ENCODE data around the gene CABLES1.
"Not testable (repeated sequence)": the region's sequence is repeated elsewhere in the genome, so short reads cannot be mapped to it uniquely, and the experiment has no call there.

The CABLES1 gene

DNA sequence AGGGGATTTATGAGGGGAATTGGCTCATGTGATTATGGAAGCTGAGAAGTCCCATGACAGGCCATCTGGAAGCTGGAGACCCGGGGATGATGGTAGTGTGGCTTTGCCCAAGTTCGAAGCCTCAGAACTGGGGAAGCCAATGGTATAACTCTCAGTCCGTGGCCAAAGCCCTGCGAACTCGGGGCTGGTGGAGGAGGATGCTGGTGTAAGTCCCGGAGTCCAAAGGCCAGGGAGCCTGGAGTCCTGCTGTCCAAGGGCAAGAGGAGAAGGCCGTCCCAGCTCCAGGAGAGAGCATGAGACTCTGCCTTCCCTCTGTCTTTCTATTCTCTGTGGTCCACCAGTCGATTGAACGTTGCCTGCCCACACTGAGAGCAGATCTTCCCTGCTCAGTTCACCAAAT lies 43.2 kb upstream of the CABLES1 start:
- Histone ChIP-seq H3K27ac (ENCODE audit: low read depth, low read length, poor library complexity, severe bottlenecking) (no peak overlapping the region), H4K20me1 (ENCODE audit: insufficient read depth, low read length) (no peaks in the 10 kb centered on the region), H3K4me1 (ENCODE audit: insufficient read depth, low read length, severe bottlenecking) (peaks cover 7% of the 10 kb centered on the region), H3K4me2 (ENCODE audit: low read length) (no peak overlapping the region), H3K4me3 (ENCODE audit: low read depth, low read length, poor library complexity, severe bottlenecking) (no peak overlapping the region), H2AFZ (ENCODE audit: low read length) (no peak overlapping the region), H3F3A (ENCODE audit: insufficient read depth, low read length) (no peaks in the 10 kb centered on the region), H3K9ac (ENCODE audit: low read length) (no peak overlapping the region), H3K9me3 (ENCODE audit: low read length) (no peaks in the 10 kb centered on the region), H3K36me3 (ENCODE audit: insufficient read depth, low read length) (no peaks in the 10 kb centered on the region), H3K9me2 (ENCODE audit: low read depth, low read length) (no peaks in the 10 kb centered on the region), H3K27me3 (ENCODE audit: insufficient read depth, low read length) (no peaks in the 10 kb centered on the region), H3K79me2 (ENCODE audit: insufficient read depth, low read length) (no peaks in the 10 kb centered on the region)
- TF ChIP-seq, protein P1, sequence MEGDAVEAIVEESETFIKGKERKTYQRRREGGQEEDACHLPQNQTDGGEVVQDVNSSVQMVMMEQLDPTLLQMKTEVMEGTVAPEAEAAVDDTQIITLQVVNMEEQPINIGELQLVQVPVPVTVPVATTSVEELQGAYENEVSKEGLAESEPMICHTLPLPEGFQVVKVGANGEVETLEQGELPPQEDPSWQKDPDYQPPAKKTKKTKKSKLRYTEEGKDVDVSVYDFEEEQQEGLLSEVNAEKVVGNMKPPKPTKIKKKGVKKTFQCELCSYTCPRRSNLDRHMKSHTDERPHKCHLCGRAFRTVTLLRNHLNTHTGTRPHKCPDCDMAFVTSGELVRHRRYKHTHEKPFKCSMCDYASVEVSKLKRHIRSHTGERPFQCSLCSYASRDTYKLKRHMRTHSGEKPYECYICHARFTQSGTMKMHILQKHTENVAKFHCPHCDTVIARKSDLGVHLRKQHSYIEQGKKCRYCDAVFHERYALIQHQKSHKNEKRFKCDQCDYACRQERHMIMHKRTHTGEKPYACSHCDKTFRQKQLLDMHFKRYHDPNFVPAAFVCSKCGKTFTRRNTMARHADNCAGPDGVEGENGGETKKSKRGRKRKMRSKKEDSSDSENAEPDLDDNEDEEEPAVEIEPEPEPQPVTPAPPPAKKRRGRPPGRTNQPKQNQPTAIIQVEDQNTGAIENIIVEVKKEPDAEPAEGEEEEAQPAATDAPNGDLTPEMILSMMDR (IDR thresholded peaks at IDR 0.05; ENCODE audit: low read length) = no peak
- no peak for TF ChIP-seq EZH2 (IDR thresholded peaks at IDR 0.05; ENCODE audit: borderline replicate concordance, low read length)

DNA sequence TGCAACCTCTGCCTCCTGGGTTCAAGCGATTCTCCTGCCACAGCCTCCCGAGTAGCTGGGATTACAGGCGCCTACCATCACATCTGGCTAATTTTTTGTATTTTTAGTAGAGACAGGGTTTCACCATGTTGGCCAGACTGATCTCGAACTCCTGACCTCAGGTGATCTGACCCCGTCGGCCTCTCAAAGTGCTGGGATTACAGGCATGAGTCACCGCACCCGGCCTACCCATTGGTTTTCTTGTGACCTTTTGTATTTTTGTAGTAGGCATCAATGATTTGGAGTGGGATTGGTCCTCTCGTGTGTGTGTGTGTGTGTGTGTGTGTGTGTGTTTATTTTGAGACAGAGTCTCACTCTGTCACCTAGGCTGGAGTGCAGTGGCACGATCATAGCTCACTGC lies 42.2 kb upstream of the CABLES1 start:
- H3K36me3 ChIP-seq (ENCODE audit: insufficient read depth, low read length); H4K20me1 ChIP-seq (ENCODE audit: insufficient read depth, low read length): not testable (repeated sequence)

DNA sequence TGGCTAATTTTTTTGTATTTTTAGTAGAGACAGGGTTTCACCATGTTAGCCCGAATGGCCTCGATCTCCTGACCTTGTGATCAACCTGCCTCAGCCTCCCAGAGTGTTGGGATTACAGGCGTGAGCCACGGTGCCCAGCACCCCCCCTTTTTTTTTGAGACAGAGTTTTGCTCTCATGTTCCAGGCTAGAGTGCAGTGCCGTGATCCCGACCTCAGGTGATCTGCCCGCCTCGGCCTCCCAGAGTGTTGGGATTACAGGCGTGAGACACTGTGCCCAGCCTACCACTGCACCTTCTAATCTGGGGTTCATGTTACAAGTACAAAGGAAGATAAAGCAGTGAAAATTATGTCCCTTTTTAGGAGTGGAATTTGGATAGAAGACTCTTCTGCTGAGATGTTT lies 41.5 kb upstream of the CABLES1 start:
- Histone ChIP-seq H3K79me2 (ENCODE audit: insufficient read depth, low read length) (no peaks in the 10 kb centered on the region), H3K36me3 (ENCODE audit: insufficient read depth, low read length) (no peaks in the 10 kb centered on the region), H3K27me3 (ENCODE audit: insufficient read depth, low read length) (no peaks in the 10 kb centered on the region), H4K20me1 (ENCODE audit: insufficient read depth, low read length) (no peaks in the 10 kb centered on the region), H3K4me3 (ENCODE audit: low read depth, low read length, poor library complexity, severe bottlenecking) (no peak overlapping the region), H3K27ac (ENCODE audit: low read depth, low read length, poor library complexity, severe bottlenecking) (no peak overlapping the region), H3K9ac (ENCODE audit: low read length) (no peak overlapping the region), H3K9me3 (ENCODE audit: low read length) (no peaks in the 10 kb centered on the region), H2AFZ (ENCODE audit: low read length) (no peak overlapping the region), H3K9me2 (ENCODE audit: low read depth, low read length) (no peaks in the 10 kb centered on the region), H3K4me1 (ENCODE audit: insufficient read depth, low read length, severe bottlenecking) (peaks cover 7% of the 10 kb centered on the region), H3K4me2 (ENCODE audit: low read length) (no peak overlapping the region), H3F3A (ENCODE audit: insufficient read depth, low read length) (no peaks in the 10 kb centered on the region)
- TF ChIP-seq EZH2 (IDR thresholded peaks at IDR 0.05; ENCODE audit: borderline replicate concordance, low read length) = no peak
- TF ChIP-seq, protein P1 (IDR thresholded peaks at IDR 0.05; ENCODE audit: low read length) = no peak

More for the DNA sequence above, 42.2 kb upstream of the CABLES1 start:
- H3K79me2 ChIP-seq (ENCODE audit: insufficient read depth, low read length); H3K4me1 ChIP-seq (ENCODE audit: insufficient read depth, low read length, severe bottlenecking); H3F3A ChIP-seq (ENCODE audit: insufficient read depth, low read length); H3K4me3 ChIP-seq (ENCODE audit: low read depth, low read length, poor library complexity, severe bottlenecking); H3K9me3 ChIP-seq (ENCODE audit: low read length); H2AFZ ChIP-seq (ENCODE audit: low read length); H3K4me2 ChIP-seq (ENCODE audit: low read length); H3K27ac ChIP-seq (ENCODE audit: low read depth, low read length, poor library complexity, severe bottlenecking); H3K9ac ChIP-seq (ENCODE audit: low read length); H3K27me3 ChIP-seq (ENCODE audit: insufficient read depth, low read length); H3K9me2 ChIP-seq (ENCODE audit: low read depth, low read length): not testable (repeated sequence)

DNA sequence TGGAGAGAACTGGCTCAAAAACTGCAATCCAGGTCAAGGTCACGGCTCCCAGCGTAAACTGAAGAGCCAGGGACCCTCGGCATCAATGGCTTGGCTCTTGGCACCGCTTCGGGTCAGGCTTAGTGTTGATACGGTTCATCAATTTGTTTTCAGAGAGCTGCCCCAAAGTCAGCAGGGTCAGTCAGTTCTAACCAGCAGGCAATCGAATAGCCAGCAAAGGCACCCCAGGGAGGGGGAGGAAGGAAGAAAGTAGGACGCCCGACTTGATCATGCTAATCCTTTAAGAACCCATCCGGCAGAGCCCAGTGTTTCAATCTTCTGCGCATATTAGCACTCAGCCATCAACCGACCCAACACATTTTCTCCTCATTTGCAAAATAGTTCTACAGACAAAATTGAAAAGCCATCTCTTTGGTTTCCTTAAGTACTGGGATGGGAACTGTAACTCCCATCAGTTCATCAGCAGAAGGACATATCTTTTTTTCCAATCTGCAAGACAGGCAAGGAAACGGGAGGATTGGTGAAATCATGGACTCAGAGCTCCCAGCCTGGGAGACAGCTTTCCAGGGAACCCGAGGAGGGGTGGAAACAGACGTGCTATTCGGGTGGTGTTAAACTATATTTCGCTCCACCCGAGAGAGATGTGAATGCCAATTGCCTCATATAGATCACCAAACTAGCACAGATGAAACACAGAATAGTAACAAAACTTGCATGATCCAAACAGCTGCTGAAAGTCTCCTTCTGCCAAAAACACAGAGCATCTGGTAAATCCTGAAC lies 40.7 kb upstream of the CABLES1 start:
- TF ChIP-seq EZH2 (IDR thresholded peaks at IDR 0.05; ENCODE audit: borderline replicate concordance, low read length) = no peak
- TF ChIP-seq, protein P1 (IDR thresholded peaks at IDR 0.05; ENCODE audit: low read length) = no peak
- Histone ChIP-seq H3K9me2 (ENCODE audit: low read depth, low read length) (no peaks in the 10 kb centered on the region), H3K9me3 (ENCODE audit: low read length) (no peaks in the 10 kb centered on the region), H3F3A (ENCODE audit: insufficient read depth, low read length) (no peaks in the 10 kb centered on the region), H4K20me1 (ENCODE audit: insufficient read depth, low read length) (no peaks in the 10 kb centered on the region), H3K4me1 (ENCODE audit: insufficient read depth, low read length, severe bottlenecking) (peaks cover 7% of the 10 kb centered on the region), H3K9ac (ENCODE audit: low read length) (no peak overlapping the region), H3K27ac (ENCODE audit: low read depth, low read length, poor library complexity, severe bottlenecking) (no peak overlapping the region), H3K27me3 (ENCODE audit: insufficient read depth, low read length) (no peaks in the 10 kb centered on the region), H2AFZ (ENCODE audit: low read length) (no peak overlapping the region), H3K79me2 (ENCODE audit: insufficient read depth, low read length) (no peaks in the 10 kb centered on the region), H3K4me3 (ENCODE audit: low read depth, low read length, poor library complexity, severe bottlenecking) (no peak overlapping the region), H3K4me2 (ENCODE audit: low read length) (no peak overlapping the region), H3K36me3 (ENCODE audit: insufficient read depth, low read length) (no peaks in the 10 kb centered on the region)

Measured in OCI-LY1 (cell line).